Renal cortex interstitium (tissue), 11 donors: ENCODE measurements around the gene TPD52L1. TPM values are rescaled to one million over a fixed set of nuclear protein-coding genes. Genes with fewer than 3 reads are reported as not detected.

Experiments used
- DNase-seq, 11 donors: peaks; one replicate each; pipeline ENCODE4 v3.0.0-alpha.2; 2013; ENCODE audit warnings: low read depth in 9 of 11, low spot score in 4 of 11; ENCODE audit errors: extremely low read depth in 1 of 11
- polyA plus RNA-seq, 3 donors: library from polyadenylated mRNA; unstranded; fragments of 120-200 nt; gene quantifications; one replicate each; pipeline ENCODE4 v1.2.1, GENCODE V29; 2013; ENCODE audit not compliant: insufficient read length in 3 of 3

The TPD52L1 gene
- polyA plus RNA-seq, 3 donors, result 83.7 to 100 (median 91.4) TPM

- DNase-seq, result no peak
Observed at GRCh38 chr6:125217369-125217768, 63.8 kb downstream of the TPD52L1 start.

DNA sequence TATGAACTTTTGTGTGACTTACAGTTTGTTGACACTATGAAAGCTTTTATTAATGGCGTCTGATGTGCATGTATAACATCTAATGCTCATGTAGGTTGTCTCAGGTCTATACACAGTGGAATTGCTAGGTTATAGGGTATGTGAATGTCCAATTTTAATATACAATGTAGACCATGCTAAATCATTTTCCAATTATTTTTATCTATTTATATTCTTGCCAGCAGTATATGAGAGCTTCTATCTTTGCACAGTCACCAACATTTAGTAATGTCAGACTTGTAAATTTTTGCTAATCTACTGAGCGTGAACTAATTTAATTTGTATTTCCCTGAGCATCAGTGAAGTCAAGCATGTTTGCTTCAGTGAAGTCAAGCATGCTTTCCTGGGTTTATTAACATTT lies 64.4 kb downstream of the TPD52L1 start:
- no peak for DNase-seq

- no peak for DNase-seq
Observed at GRCh38 chr6:125219361-125219895, 65.9 kb downstream of the TPD52L1 start.

GRCh38 chr6:125220712-125221111 lies 67.1 kb downstream of the TPD52L1 start:
- DNase-seq, result no peak

GRCh38 chr6:125222531-125223455 lies 69.2 kb downstream of the TPD52L1 start:
- DNase-seq, result no peak

DNA sequence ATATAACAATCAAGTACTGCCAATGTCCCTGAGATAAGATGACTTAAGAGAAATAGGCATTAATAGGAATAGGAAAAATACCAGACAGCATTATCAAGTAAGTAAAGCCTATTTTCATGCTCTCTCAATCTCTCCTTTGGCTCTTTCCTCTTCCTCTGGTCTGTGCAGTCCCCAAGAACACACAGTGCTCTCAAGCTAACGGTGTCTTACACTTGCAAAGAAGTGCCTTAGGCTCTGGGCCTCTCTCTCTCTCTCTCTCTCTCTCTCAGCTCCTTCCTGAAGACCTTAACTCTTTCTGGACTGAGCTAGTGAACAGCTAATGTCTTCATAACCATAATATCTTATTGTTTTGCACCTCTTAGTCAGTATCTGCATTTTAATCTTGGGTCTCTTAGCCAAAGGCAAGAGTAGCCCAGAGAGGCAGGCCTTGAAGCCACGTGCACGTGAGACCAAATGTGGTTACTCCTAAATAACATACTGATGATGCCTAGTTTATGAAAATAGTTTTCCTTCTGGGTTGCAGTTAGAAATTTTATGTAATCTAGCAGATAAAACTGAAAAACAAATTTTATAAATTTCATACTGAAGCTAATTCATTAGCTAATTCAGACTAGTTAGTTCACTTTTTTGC lies 70.8 kb downstream of the TPD52L1 start:
- no peak for DNase-seq

GRCh38 chr6:125227244-125227643 lies 73.7 kb downstream of the TPD52L1 start:
- no peak for DNase-seq

- no peak for DNase-seq
Observed at GRCh38 chr6:125228981-125229479, 75.5 kb downstream of the TPD52L1 start.

- DNase-seq, result no peak
Observed at GRCh38 chr6:125230674-125231073, 77.1 kb downstream of the TPD52L1 start.

- DNase-seq, result no peak
Observed at GRCh38 chr6:125231133-125231532, 77.6 kb downstream of the TPD52L1 start.

GRCh38 chr6:125231574-125232343 lies 78.2 kb downstream of the TPD52L1 start:
- no peak for DNase-seq

DNA sequence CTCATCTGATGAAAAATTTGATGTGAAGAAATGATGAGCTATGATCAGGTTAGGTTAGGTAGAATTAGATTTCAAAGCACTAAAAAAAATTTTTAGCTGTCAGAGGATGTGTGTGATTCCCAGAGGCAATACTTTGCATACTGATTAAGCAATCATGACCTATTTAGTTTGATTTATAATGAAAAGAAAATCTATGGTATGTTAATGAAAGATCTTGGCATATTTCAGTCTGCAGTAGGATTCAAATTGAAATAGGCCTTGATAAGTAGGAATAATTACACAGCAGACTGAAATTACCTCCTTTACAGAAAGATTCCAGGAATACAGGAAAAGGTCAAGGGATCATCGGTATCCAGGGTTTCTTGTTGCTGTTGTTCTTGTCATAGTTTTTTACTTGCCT lies 78.9 kb downstream of the TPD52L1 start:
- DNase-seq, result no peak

DNA sequence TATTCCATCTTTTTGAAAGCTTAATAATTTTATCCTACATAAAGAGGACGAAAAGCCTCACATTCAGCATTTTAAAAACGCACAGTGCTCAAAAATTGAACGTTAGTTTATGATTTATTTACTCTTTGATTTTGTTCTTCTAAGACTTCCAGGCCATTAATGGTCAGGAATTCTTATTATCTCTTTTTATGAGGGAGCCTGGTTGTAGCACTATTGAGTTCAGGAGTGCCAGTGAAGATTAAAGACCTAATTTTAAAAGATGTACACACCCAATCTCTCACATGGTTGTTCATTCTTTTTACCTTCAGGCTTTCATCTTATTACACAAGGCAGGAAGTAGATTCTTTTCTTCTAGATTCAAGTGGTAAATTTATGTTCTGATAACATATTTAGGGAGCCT lies 79.6 kb downstream of the TPD52L1 start:
- DNase-seq, result no peak

DNA sequence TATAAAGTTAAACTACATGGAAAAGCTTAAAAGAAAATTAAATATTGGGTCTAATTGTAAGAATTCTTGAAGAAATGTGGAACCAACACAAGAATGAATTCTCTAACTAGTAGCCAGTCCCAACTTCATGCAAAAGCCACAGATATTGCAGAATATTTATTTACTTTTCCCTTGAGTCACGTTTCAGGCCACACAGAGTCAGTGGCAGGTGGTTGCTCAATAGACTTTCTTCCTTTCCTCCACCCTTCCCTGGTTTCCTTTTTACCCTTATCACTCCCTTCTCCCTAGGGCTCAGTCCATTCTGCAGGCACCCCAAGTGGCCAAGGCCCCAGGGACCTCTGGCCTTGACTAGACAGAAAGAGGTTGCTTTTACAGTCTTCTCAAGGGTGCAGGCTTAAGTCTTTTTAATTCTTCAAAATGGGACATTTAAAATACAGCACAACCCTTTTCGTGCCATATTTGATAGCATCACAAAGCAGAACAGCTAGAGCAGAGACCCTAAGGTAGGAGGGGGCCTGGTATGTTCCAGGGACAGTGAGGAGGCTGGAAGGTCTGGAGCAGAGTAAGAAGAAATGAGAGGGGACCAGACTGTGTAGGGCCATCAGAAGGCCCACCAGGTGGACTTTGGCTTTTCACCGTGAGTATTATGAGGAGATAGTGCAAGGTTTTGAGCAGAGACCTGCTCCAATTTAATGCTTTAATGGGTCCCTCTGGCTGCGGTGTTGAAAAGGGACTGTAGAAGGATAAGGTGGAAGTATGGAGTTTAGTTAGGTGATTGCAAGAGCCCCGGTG lies 83.2 kb downstream of the TPD52L1 start:
- DNase-seq, result no peak

DNA sequence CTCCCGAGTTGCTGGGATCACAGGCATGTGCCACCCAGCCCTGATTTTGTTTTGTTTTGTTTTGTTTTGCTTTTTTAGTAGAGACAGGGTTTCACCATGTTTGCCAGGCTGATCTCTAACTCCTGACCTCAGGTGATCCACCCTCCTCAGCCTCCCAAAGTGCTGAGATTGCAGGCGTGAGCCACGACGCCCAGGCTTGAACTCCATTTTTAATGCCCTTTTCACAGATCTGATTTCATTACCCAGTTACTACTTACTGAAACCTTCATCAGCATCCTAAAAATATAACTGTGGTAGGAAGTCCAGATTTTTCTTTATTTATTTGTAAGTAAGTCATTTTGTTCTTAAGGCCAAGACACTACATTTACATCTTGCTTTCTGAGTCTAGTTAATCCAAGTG lies 84.2 kb downstream of the TPD52L1 start:
- DNase-seq, result no peak

DNA sequence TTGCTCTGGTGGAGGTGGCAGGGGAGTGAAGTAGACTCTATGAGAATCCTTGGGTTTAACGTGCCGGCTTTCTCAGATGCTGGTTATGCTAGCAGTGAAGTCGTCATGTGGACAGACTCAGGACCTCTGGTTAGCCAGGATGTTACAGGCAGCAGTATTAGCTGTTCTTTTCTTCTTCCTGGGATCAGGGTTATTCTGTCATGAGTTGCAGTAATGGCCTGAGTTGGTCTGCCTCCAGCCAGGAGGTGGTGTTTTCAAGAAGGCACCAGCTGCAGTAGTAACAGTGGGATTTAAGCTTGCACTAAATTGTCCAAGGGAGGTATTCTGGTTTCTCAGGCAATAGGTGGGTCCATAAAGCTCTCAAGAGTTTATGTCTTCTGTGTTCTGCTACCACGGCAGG lies 91.5 kb downstream of the TPD52L1 start:
- no peak for DNase-seq

- DNase-seq, result no peak
Observed at GRCh38 chr6:125245523-125246264, 92.1 kb downstream of the TPD52L1 start.

DNA sequence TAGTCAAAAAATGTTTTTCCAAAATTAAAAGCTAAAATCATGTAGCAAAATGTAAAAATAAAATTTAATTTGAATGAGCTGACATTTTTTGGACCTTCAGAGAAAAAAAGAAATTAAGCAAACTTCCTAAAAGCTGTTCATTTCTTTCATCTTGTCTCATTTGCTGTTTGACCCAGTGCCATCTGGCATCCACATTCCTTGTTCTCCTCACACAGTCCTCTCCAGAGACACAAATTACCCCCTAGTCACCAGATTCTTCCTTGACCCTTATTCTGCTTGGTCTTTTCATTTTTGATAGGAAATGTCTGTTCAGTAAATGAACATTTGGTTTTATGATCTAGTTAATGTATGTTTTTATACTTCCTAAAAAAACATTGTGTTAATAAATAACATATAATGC lies 93.0 kb downstream of the TPD52L1 start:
- no peak for DNase-seq
